Adrenal gland (tissue), 12 donors: ENCODE measurements around the gene SRP72. TPM values are rescaled to one million over a fixed set of nuclear protein-coding genes. Genes with fewer than 3 reads are reported as not detected.

Experiments
- DNase-seq, 7 donors: peaks; one replicate each; pipeline ENCODE4 v3.0.0-alpha.2; 2019 to 2020
- H3K27ac ChIP-seq, 5 donors: fragments of 200-600 bp; sonication (generic) in 4 of 5; 1 replicate in 3 of 5; 2 replicates in 2 of 5; pipeline versions ENCODE4 v1.5.1 to v1.8.0; 2016 to 2020; ENCODE audit warnings: mild to moderate bottlenecking in 1 of 5
- H3K27me3 ChIP-seq: fragments of 200-600 bp; 2 replicates; pipeline ENCODE4 v1.8.0; 2021
- H3K36me3 ChIP-seq, 2 donors: fragments of 200-600 bp; replicated peaks in 1 of 2; 1 replicate in 1 of 2; 2 replicates in 1 of 2; pipeline versions ENCODE4 v1.5.1 to v1.8.0; 2018 to 2022
- H3K4me1 ChIP-seq, 2 donors: fragments of 200-600 bp; replicated peaks in 1 of 2; 1 replicate in 1 of 2; 2 replicates in 1 of 2; pipeline versions ENCODE4 v1.5.1 to v1.8.0; 2018 to 2021
- H3K4me3 ChIP-seq, 4 donors: fragments of 200-600 bp; sonication (generic) in 3 of 4; one replicate each; pipeline ENCODE4 v1.5.1; 2016 to 2018
- H3K9me3 ChIP-seq, 3 donors: fragments of 200-600 bp; sonication (generic) in 1 of 3; replicated peaks in 1 of 3; 1 replicate in 2 of 3; 2 replicates in 1 of 3; pipeline versions ENCODE4 v1.5.1 to v1.8.0; 2016 to 2021
- POLR2A ChIP-seq, 2 donors: fragments of 450-650 bp; IDR thresholded peaks; one replicate each; pipeline ENCODE4 v1.6.1; 2017; ENCODE audit warnings: antibody characterized with exemption in 2 of 2, mild to moderate bottlenecking in 2 of 2, moderate library complexity in 1 of 2
- WGBS, 4 donors: extraction: QIAGEN DNeasy Blood & Tissue Kit in 2 of 4; methylation state at CpG; one replicate each; pipeline versions ENCODE4 v1.1.5 to v1.1.7; 2013 to 2017; 5-methylcytosine and 5-hydroxymethylcytosine counted together
- intact Hi-C, 2 donors: fragments of 100-400 bp; cut with DNase I; formaldehyde crosslinking; loops; one replicate each; pipeline versions ENCODE4 v1.14.1 to v1.15.0; 2022 to 2023
- polyA plus RNA-seq, 3 donors: library from polyadenylated mRNA; stranded (reverse); fragments of 200-250 nt in 2 of 3; fragments of 350-450 nt in 1 of 3; fragmentation: Illumina TruSeq in 1 of 3; extraction: RNeasy Lipid Tissue Mini Kit (QIAGEN cat#74804) in 1 of 3; gene quantifications; one replicate each; pipeline ENCODE4 v1.2.3, GENCODE V29; 2013 to 2014
- total RNA-seq, 9 donors: library from RNA; depleted of rRNA in 4 of 9; stranded (reverse); fragments of >200 nt in 4 of 9; fragments of 120-200 nt in 1 of 9; fragmentation: NEBNext Ultra II Directional in 1 of 9; extraction: Animal tissue kit (Norgen Biotek cat#: 25700) in 1 of 9; gene quantifications; one replicate each; pipeline versions ENCODE4 v1.1.0 to v1.2.4, GENCODE V29; 2013 to 2023
- TF ChIP-seq, protein P1 (sequence below), 6 experiments: fragments of 450-650 bp in 4 of 6; fragments of 200-600 bp in 2 of 6; sonication (generic) in 1 of 6; IDR thresholded peaks; 1 replicate in 5 of 6; 2 replicates in 1 of 6; pipeline versions ENCODE4 v1.5.1 to v1.8.0; 2016 to 2021; ENCODE audit warnings: antibody characterized with exemption in 6 of 6, mild to moderate bottlenecking in 2 of 6, moderate library complexity in 1 of 6
- donor health status: healthy with polysubstance abuse.
- donor health status: Bipolar disorder and iron deficiency.
- donor health status: DM: yes; HTN: yes; CAD: no.
- donor health status: DM: no; HTN: no; CAD: no.
- donor health status: DM: no; HTN: no; CAD: no.
- donor health status: DM: yes; HTN: yes; CAD: no.

Gene SRP72
- total and polyA plus RNA-seq, 12 donors, result 28.0 to 207 (median 66.5) TPM

DNA sequence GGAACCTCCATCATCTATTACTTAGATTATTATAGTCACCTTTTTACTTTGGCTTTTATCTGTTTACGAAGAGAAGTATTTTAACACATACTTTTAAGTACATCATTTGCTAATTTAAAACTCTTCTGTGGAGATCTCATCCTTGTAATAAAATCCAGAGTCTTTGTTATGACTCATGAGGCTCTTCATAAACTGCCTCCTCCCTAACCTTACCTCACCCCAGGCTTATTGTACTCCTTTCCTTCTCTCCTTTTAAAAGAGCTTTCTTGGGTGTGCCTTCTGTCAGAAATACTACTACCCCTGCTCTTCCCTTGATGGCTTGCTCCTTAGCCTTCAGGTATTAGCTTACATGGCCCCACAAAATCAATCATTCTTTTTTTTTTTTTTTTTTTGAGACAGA lies 44.7 kb downstream of the SRP72 start:
- no peaks in the 10 kb centered on the region for H3K4me1 ChIP-seq
- H3K36me3 ChIP-seq, result no peaks in the 10 kb centered on the region
- H3K4me3 ChIP-seq, result no peak overlapping the region
- intact Hi-C loops, result no loop called here
- H3K9me3 ChIP-seq, result no peaks in the 10 kb centered on the region
- TF ChIP-seq, protein P1, sequence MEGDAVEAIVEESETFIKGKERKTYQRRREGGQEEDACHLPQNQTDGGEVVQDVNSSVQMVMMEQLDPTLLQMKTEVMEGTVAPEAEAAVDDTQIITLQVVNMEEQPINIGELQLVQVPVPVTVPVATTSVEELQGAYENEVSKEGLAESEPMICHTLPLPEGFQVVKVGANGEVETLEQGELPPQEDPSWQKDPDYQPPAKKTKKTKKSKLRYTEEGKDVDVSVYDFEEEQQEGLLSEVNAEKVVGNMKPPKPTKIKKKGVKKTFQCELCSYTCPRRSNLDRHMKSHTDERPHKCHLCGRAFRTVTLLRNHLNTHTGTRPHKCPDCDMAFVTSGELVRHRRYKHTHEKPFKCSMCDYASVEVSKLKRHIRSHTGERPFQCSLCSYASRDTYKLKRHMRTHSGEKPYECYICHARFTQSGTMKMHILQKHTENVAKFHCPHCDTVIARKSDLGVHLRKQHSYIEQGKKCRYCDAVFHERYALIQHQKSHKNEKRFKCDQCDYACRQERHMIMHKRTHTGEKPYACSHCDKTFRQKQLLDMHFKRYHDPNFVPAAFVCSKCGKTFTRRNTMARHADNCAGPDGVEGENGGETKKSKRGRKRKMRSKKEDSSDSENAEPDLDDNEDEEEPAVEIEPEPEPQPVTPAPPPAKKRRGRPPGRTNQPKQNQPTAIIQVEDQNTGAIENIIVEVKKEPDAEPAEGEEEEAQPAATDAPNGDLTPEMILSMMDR (IDR thresholded peaks at IDR 0.05), result no peak
- no peak for TF ChIP-seq POLR2A (IDR thresholded peaks at IDR 0.05)
- no peaks in the 10 kb centered on the region for H3K27me3 ChIP-seq
- H3K27ac ChIP-seq, result no peak overlapping the region
- DNase-seq, result no peak
- 86 to 100% (median 94%) methylated on average over 1 of the region's 1 CpG for WGBS, 4 donors

DNA sequence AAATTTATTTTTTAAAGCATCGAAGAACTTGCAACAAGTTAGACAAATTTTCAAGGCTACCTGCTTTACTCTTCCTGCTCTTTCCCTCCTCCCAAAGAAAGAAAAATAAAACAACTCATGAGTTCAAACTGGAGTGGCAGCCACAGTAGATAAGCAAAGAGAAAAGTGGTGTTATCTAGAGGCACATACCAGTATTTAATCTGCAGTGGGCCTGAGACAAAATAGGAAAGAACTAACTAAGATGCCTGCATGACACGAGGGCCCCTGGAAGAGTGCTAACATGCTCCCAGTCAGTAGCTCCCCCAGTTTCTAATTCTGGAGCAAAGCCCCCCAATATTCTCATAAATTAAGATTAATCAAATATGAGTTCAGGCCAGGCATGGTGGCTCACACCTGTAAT lies 46.1 kb downstream of the SRP72 start:
- intact Hi-C loops, result no loop called here

GRCh38 chr4:56530269-56531148 lies 63.1 kb downstream of the SRP72 start:
- TF ChIP-seq, protein P1 (IDR thresholded peaks at IDR 0.05), result no peak
- TF ChIP-seq POLR2A (IDR thresholded peaks at IDR 0.05), result no peak
- Histone ChIP-seq H3K27me3 (no peaks in the 10 kb centered on the region), H3K9me3 (no peaks in the 10 kb centered on the region), H3K4me1 (peaks cover 0 to 5% of the 10 kb centered on the region in 2 donors), H3K27ac (no peak overlapping the region), H3K4me3 (peak overlapping the region in 2 of 4 donors; percentile 47 to 57), H3K36me3 (no peaks in the 10 kb centered on the region)
- intact Hi-C loops, result no loop called here
- 3 to 11% (median 6%) methylated on average over 28 to 68 of the region's 68 CpGs for WGBS, 4 donors
- DNase-seq, result peak; percentile 87 to 95 (median 92)

More for the DNA sequence above, 46.1 kb downstream of the SRP72 start:
- no peak for DNase-seq
- H3K36me3 ChIP-seq, result no peaks in the 10 kb centered on the region
- no peaks in the 10 kb centered on the region for H3K27me3 ChIP-seq
- no peak overlapping the region for H3K27ac ChIP-seq
- H3K4me1 ChIP-seq, result no peaks in the 10 kb centered on the region
- no peak for TF ChIP-seq POLR2A (IDR thresholded peaks at IDR 0.05)
- TF ChIP-seq, protein P1 (IDR thresholded peaks at IDR 0.05), result no peak
- no peaks in the 10 kb centered on the region for H3K9me3 ChIP-seq
- WGBS, 4 donors, result 49 to 63% (median 59%) methylated on average over 2 of the region's 2 CpGs
- no peak overlapping the region for H3K4me3 ChIP-seq

- Histone ChIP-seq H3K27ac (no peak overlapping the region), H3K9me3 (no peaks in the 10 kb centered on the region), H3K36me3 (no peaks in the 10 kb centered on the region), H3K4me1 (peaks cover 0 to 5% of the 10 kb centered on the region in 2 donors), H3K4me3 (peak overlapping the region in 1 of 4 donors; percentile 57), H3K27me3 (no peaks in the 10 kb centered on the region)
- no peak for DNase-seq
- 41 to 49% (median 46%) methylated on average over 11 of the region's 11 CpGs for WGBS, 4 donors
- TF ChIP-seq, protein P1 (IDR thresholded peaks at IDR 0.05), result no peak
- no peak for TF ChIP-seq POLR2A (IDR thresholded peaks at IDR 0.05)
- intact Hi-C loops, result no loop called here
Observed at GRCh38 chr4:56531149-56531770, 63.8 kb downstream of the SRP72 start.
